B cell (primary cell): ENCODE data around the gene SERPINB1. TPM values are rescaled to one million over a fixed set of nuclear protein-coding genes. Genes with fewer than 3 reads are reported as not detected.

Source experiments
- ATAC-seq: fragments of 200-7000 bp; cut with Tn5 transposase; one replicate; pipeline ENCODE4 v1.10.0; 2021; ENCODE audit warnings: low read depth, mild to moderate bottlenecking, moderate number of reproducible peaks, moderate library complexity
- CTCF ChIA-PET: fragments of 350-600 bp; sonication (Branson Sonifier 250); formaldehyde crosslinking; loops from one replicate; lab custom pipeline; 2021; ENCODE audit warnings: antibody characterized with exemption, inconsistent platforms; lab: Charles Lee
- POLR2A ChIA-PET: fragments of 350-600 bp; sonication (Branson Sonifier 250); formaldehyde crosslinking; loops from one replicate; lab custom pipeline; 2021; ENCODE audit warnings: antibody characterized with exemption; lab: Charles Lee
- DNase-seq: peaks from one replicate; pipeline ENCODE4 v3.0.0; 2013
- H2AFZ ChIP-seq: 2 replicates; pipeline ENCODE4 v1.6.1; 2012; ENCODE audit warnings: mild to moderate bottlenecking, low read depth, low read length; ENCODE audit not compliant: insufficient read depth, poor library complexity, severe bottlenecking
- H3K27ac ChIP-seq, 2 donors: 1 replicate in 1 of 2; 2 replicates in 1 of 2; pipeline ENCODE4 v1.5.1; 2012 to 2013; ENCODE audit warnings: low read length in 2 of 2, mild to moderate bottlenecking in 2 of 2, moderate library complexity in 1 of 2
- H3K27me3 ChIP-seq, 4 experiments: fragments of 200-600 bp in 1 of 4; sonication (generic) in 1 of 4; replicated peaks in 1 of 4; 1 replicate in 2 of 4; 2 replicates in 2 of 4; pipeline versions ENCODE4 v1.6.1 to v1.7.0; 2013 to 2016; ENCODE audit warnings: low read length in 3 of 4, mild to moderate bottlenecking in 2 of 4, mixed read lengths in 1 of 4, moderate library complexity in 1 of 4; ENCODE audit not compliant: insufficient read depth in 4 of 4, control insufficient read depth in 3 of 4; ENCODE audit errors: control extremely low read depth in 1 of 4
- H3K36me3 ChIP-seq, 2 experiments: replicated peaks in 1 of 2; 1 replicate in 1 of 2; 2 replicates in 1 of 2; pipeline versions ENCODE4 v1.6.1 to v1.7.1; 2013; ENCODE audit warnings: low read length in 1 of 2; ENCODE audit not compliant: insufficient read depth in 2 of 2, control insufficient read depth in 1 of 2; ENCODE audit errors: control extremely low read depth in 1 of 2, extremely low read depth in 1 of 2
- H3K4me1 ChIP-seq, 2 donors: fragments of 200-600 bp in 1 of 2; sonication (generic) in 1 of 2; 1 replicate in 1 of 2; 2 replicates in 1 of 2; pipeline versions ENCODE4 v1.5.1 to v1.6.1; 2013 to 2017; ENCODE audit warnings: low read length in 2 of 2; ENCODE audit not compliant: control insufficient read depth in 2 of 2, insufficient read depth in 2 of 2
- H3K4me2 ChIP-seq: replicated peaks from 2 replicates; pipeline ENCODE3; 2012; ENCODE audit warnings: mild to moderate bottlenecking, low read depth, low read length; ENCODE audit not compliant: poor library complexity, severe bottlenecking
- H3K4me3 ChIP-seq, 5 experiments: fragments of 200-600 bp in 1 of 5; sonication (generic) in 1 of 5; 1 replicate in 3 of 5; 2 replicates in 2 of 5; pipeline versions ENCODE4 v1.5.1 to v1.7.0; 2011 to 2016; ENCODE audit warnings: low read length in 4 of 5, mild to moderate bottlenecking in 4 of 5, low read depth in 2 of 5, control low read depth in 1 of 5, moderate library complexity in 1 of 5; ENCODE audit not compliant: insufficient read depth in 1 of 5; ENCODE audit errors: control extremely low read depth in 1 of 5, extremely low read depth in 1 of 5
- H3K79me2 ChIP-seq: fragments of 200-600 bp; sonication (generic); one replicate; pipeline ENCODE4 v1.6.0; 2016; ENCODE audit warnings: low read length; ENCODE audit not compliant: control insufficient read depth, insufficient read depth
- H3K9ac ChIP-seq: fragments of 200-600 bp; sonication (generic); 2 replicates; pipeline ENCODE4 v1.6.1; 2017; ENCODE audit warnings: mild to moderate bottlenecking, low read length, moderate library complexity
- H3K9me3 ChIP-seq, 3 donors: one replicate each; pipeline versions ENCODE4 v1.6.1 to v1.7.1; 2013; ENCODE audit warnings: low read length in 2 of 3; ENCODE audit not compliant: control insufficient read depth in 2 of 3, insufficient read depth in 1 of 3; ENCODE audit errors: control extremely low read depth in 1 of 3
- H4K20me1 ChIP-seq: 2 replicates; pipeline ENCODE4 v1.6.0; 2012; ENCODE audit warnings: mild to moderate bottlenecking, low read length; ENCODE audit not compliant: insufficient read depth, control insufficient read depth, poor library complexity, severe bottlenecking
- H3K27ac Mint-ChIP-seq: one replicate; pipeline ENCODE4 v1.8.0; 2021; ENCODE audit warnings: mixed read lengths
- H3K27me3 Mint-ChIP-seq: one replicate; pipeline ENCODE4 v1.8.0; 2021; ENCODE audit warnings: mixed read lengths
- H3K4me1 Mint-ChIP-seq: one replicate; pipeline ENCODE4 v1.8.0; 2021; ENCODE audit warnings: mixed read lengths
- H3K4me3 Mint-ChIP-seq: one replicate; pipeline ENCODE4 v1.8.0; 2021; ENCODE audit warnings: mixed read lengths
- H3K9me3 Mint-ChIP-seq: one replicate; pipeline ENCODE4 v1.8.0; 2022; ENCODE audit warnings: mixed read lengths; ENCODE audit not compliant: insufficient read depth
- CTCF ChIP-seq: fragments of 200-600 bp; IDR thresholded peaks from one replicate; pipeline ENCODE4 v1.8.0; 2022; ENCODE audit warnings: antibody characterized with exemption, mild to moderate bottlenecking
- EZH2 ChIP-seq: IDR thresholded peaks from 2 replicates; pipeline ENCODE4 v1.6.1; 2012; ENCODE audit warnings: borderline replicate concordance, low read depth, mild to moderate bottlenecking, moderate library complexity, low read length; ENCODE audit not compliant: insufficient read depth, poor library complexity, severe bottlenecking
- WGBS: methylation state at CpG from one replicate; pipeline ENCODE4 v1.1.5; 2013; ENCODE audit warnings: missing lambda C conversion rate; ENCODE audit not compliant: insufficient coverage; 5-methylcytosine and 5-hydroxymethylcytosine counted together
- intact Hi-C: fragments of 100-400 bp; cut with micrococcal nuclease; formaldehyde crosslinking; loops from one replicate; pipeline ENCODE4 v1.10.0; 2022
- polyA plus RNA-seq: library from polyadenylated mRNA; depleted of rRNA; stranded (reverse); fragments of >200 nt; gene quantifications from 2 replicates; pipeline ENCODE4 v1.2.3, GENCODE V29; 2012
- total RNA-seq, 2 donors: library from RNA; stranded (reverse); fragments of 120-200 nt in 1 of 2; gene quantifications; 1 replicate in 1 of 2; 2 replicates in 1 of 2; pipeline versions ENCODE4 v1.2.3 to v1.2.4, GENCODE V29; 2013 to 2022

SERPINB1 gene
- total and polyA plus RNA-seq, 2 donors (not counting 1 experiment from before 2014, with no cell fraction given) = 23.2 to 52.5 TPM

GRCh38 chr6:2851727-2852513, 10.3 kb upstream of the SERPINB1 start:
- H3K27me3 ChIP-seq = no peaks in the 10 kb centered on the region
- H3K4me1 ChIP-seq = peaks cover 47 to 54% of the 10 kb centered on the region in 2 donors
- Mint-ChIP-seq H3K27ac (peak overlapping the region; percentile 85), H3K9me3 (peaks cover 4% of the 10 kb centered on the region), H3K27me3 (no peaks in the 10 kb centered on the region), H3K4me1 (peaks cover 62% of the 10 kb centered on the region), H3K4me3 (no peak overlapping the region)
- H4K20me1 ChIP-seq = no peaks in the 10 kb centered on the region
- no peak overlapping the region for H3K9ac ChIP-seq
- no peak overlapping the region for H3K4me3 ChIP-seq
- no peak overlapping the region for H3K27ac ChIP-seq
- ATAC-seq (no peak), DNase-seq (peak; percentile 15)
- peaks cover 0 to 14% of the 10 kb centered on the region in 2 experiments for H3K36me3 ChIP-seq
- peaks cover 0 to 16% (median 2%) of the 10 kb centered on the region in 3 donors for H3K9me3 ChIP-seq
- peaks cover 10% of the 10 kb centered on the region for H3K79me2 ChIP-seq
- ChIA-PET CTCF (interaction anchor here (0.6 to 13.3 kb wide), 8 partner anchors 10 to 82 kb away, joined by 3 to 383 read pairs (median 8); no protein-coding TSS in a partner anchor), POLR2A (interaction anchor here (1.5 kb wide), 1 partner anchor 10 kb away, joined by 3 read pairs; the partner anchor contains the start of gene SERPINB1)
- intact Hi-C loops = no loop called here
- WGBS = 99% methylated on average over 16 of the region's 17 CpGs
- no peak overlapping the region for H2AFZ ChIP-seq
- TF ChIP-seq EZH2 (no peak), CTCF (no peak)
- H3K4me2 ChIP-seq = no peak overlapping the region
